Esophagus muscularis mucosa (tissue), 4 donors: ENCODE results near the gene ZNF763.
A peak's percentile ranks its signal among the peaks of the same experiment; 100 is the strongest.

Source experiments
- EP300 ChIP-seq: sonication (generic); formaldehyde crosslinking; IDR thresholded peaks from one replicate; pipeline ENCODE4 v1.6.1; 2017; ENCODE audit warnings: antibody characterized with exemption
- POLR2AphosphoS5 ChIP-seq, 2 donors: sonication (generic); formaldehyde crosslinking; IDR thresholded peaks; one replicate each; pipeline ENCODE4 v1.6.1; 2017; ENCODE audit warnings: antibody characterized with exemption in 2 of 2
- TF ChIP-seq, protein P1 (sequence below), 3 experiments: fragments of 200-600 bp in 2 of 3; fragments of 450-650 bp in 1 of 3; sonication (generic) in 2 of 3; IDR thresholded peaks; one replicate each; pipeline ENCODE4 v1.5.1; 2017 to 2019; ENCODE audit warnings: antibody characterized with exemption in 3 of 3, mild to moderate bottlenecking in 2 of 3, moderate library complexity in 1 of 3

DNA sequence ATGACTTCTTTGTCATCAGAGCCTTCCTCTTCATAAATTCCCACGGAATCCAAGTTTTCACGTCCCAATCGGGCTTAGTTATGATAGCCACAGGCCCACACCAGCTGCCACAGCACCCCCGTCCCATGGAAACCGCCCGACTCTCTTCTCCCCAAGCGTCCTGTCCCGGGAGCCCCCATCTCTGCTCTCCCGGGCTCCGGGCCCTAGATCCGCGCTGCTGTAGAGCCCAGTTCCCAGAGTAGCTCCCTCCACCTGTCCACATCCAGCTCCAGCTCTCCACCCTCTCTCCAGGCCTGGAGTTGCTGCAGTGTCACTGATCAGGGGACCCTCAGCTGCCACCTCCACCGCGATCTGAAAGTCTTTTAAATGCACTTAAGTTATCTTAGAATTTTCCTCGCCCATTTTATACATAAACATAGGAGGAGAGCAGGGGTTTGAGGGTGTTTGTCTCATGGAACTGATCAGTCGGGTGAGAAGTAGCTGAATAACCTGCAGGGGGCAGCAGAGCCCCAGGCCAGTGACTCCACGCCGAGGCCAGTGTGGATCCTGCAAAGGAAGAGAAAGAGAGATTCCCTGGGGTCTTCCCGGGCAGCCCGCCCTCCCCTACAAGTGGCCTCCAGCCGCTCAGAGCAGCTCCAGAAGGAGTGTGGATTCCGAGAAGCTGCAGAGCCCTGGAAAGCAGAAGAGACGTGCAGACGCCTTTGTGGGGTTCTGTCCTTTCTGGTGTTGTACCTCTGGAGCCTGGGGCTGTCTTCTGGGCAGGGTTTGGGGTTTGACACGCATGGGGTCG is 1.1 kb upstream of the ZNF763 start:
- TF ChIP-seq EP300 = no peak
- TF ChIP-seq, protein P1, sequence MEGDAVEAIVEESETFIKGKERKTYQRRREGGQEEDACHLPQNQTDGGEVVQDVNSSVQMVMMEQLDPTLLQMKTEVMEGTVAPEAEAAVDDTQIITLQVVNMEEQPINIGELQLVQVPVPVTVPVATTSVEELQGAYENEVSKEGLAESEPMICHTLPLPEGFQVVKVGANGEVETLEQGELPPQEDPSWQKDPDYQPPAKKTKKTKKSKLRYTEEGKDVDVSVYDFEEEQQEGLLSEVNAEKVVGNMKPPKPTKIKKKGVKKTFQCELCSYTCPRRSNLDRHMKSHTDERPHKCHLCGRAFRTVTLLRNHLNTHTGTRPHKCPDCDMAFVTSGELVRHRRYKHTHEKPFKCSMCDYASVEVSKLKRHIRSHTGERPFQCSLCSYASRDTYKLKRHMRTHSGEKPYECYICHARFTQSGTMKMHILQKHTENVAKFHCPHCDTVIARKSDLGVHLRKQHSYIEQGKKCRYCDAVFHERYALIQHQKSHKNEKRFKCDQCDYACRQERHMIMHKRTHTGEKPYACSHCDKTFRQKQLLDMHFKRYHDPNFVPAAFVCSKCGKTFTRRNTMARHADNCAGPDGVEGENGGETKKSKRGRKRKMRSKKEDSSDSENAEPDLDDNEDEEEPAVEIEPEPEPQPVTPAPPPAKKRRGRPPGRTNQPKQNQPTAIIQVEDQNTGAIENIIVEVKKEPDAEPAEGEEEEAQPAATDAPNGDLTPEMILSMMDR (IDR thresholded peaks at IDR 0.05) = peak; percentile 80 to 90 (median 82)
- TF ChIP-seq POLR2AphosphoS5 (IDR thresholded peaks at IDR 0.05) = peak; percentile 6 to 32
